ENCODE measurements around the gene GMDS.

DNA sequence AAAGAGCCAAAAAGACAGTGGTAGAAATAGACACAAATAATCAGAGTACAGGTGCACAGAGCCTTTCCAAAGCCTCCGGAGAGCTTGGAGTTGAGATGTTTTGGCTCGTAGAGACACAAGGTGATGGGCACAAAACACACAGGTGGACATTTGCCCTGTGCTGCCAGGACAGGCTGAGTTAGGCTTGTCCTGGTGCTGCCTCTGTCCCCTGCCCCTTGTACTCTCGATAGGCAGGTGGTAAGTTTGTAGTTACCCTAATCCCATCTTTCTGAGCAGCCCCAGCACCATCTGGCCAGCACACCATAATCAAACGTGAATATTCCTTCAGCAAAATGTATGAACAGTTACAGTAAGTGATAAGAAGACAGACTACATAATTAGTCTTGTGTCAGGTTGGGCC lies 540.2 kb downstream of the GMDS start:
- TF ChIP-seq, protein P1, sequence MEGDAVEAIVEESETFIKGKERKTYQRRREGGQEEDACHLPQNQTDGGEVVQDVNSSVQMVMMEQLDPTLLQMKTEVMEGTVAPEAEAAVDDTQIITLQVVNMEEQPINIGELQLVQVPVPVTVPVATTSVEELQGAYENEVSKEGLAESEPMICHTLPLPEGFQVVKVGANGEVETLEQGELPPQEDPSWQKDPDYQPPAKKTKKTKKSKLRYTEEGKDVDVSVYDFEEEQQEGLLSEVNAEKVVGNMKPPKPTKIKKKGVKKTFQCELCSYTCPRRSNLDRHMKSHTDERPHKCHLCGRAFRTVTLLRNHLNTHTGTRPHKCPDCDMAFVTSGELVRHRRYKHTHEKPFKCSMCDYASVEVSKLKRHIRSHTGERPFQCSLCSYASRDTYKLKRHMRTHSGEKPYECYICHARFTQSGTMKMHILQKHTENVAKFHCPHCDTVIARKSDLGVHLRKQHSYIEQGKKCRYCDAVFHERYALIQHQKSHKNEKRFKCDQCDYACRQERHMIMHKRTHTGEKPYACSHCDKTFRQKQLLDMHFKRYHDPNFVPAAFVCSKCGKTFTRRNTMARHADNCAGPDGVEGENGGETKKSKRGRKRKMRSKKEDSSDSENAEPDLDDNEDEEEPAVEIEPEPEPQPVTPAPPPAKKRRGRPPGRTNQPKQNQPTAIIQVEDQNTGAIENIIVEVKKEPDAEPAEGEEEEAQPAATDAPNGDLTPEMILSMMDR (IDR thresholded peaks at IDR 0.05), result no peak
- TF ChIP-seq POLR2A (IDR thresholded peaks at IDR 0.05), result no peak

Data from Peyer's patch (tissue), 4 donors.